ENCODE data around the gene AGFG2. TPM values are rescaled to one million over a fixed set of nuclear protein-coding genes. Genes with fewer than 3 reads are reported as not detected.

AGFG2 gene
- total and polyA plus RNA-seq, 2 of the 4 experiments (the other 2 are of a cell fraction) = 3.0 to 10.0 TPM

DNA sequence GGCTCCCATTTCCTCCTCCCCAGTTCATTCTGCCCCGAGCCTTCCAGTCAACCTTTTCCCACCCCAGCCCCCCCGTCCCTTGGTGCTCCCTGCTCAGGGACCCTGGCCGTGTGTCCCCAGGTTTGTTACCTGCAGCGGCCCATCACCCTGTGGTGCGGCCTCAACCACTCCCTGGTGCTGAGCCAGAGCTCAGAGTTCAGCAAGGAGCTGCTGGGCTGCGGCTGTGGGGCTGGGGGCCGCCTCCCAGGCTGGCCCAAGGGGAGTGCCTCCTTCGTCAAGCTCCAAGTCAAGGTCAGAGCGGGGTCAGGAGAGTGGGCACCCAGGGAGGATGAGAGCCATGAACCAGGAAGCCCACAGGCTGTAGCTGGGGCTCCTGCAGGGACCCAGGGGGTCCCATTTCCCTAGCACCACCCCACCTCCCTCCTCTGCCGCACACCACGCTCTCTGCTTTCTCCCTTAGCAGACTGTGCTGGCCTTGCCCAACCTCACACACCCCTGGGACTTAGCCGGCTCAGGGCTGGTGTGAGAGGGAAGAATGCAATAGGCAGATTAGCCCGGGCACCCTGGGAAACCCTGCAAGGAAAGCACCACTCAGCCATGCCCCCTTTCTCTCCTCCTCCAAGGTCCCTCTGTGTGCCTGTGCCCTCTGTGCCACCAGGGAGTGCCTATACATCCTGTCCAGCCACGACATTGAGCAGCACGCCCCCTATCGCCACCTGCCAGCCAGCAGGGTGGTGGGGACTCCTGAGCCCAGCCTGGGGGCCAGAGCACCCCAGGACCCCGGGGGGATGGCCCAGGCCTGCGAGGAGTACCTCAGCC, 61.1 kb downstream of the AGFG2 start:
- intact Hi-C loops (cut with micrococcal nuclease) = loop anchor here (5.0 kb wide), 1 partner anchor 92 kb away; the partner anchor contains the start of gene GIGYF1
- H3K18ac ChIP-seq (ENCODE audit: low read depth, low read length) = no peak overlapping the region
- no peak overlapping the region for H2BK120ac ChIP-seq (ENCODE audit: low read depth, low read length)
- no peak overlapping the region for H3K4ac ChIP-seq (ENCODE audit: low read depth, low read length)
- H3K14ac ChIP-seq (replicated peaks; ENCODE audit: low read depth, low read length) = no peak overlapping the region
- no peak overlapping the region for H3K27ac ChIP-seq (ENCODE audit: insufficient read depth, low read length)
- H3K79me1 ChIP-seq (ENCODE audit: low read depth in 1 of 2, low read length in 2 of 2) = peaks cover 0 to 35% of the 10 kb centered on the region in 2 experiments; a peak in 2 of 4 replicates
- no peaks in the 10 kb centered on the region for H3K9me3 ChIP-seq (ENCODE audit: control insufficient read depth, insufficient read depth, low read length)
- H2BK15ac ChIP-seq (ENCODE audit: low read depth, low read length) = no peak overlapping the region
- H3K23ac ChIP-seq (ENCODE audit: low read depth, low read length) = no peak overlapping the region
- H4K8ac ChIP-seq (ENCODE audit: low read depth in 2 of 2, low read length in 2 of 2) = no peak overlapping the region
- H2AFZ ChIP-seq (replicated peaks; ENCODE audit: low read length, poor library complexity) = no peak overlapping the region
- 80% methylated on average over 3 of the region's 18 CpGs; no CpG with 5 or more reads in 1 of the 2 experiments for WGBS, 2 experiments (ENCODE audit: extremely low coverage in 2 of 2, insufficient read length in 1 of 2)
- no peaks in the 10 kb centered on the region for H3K27me3 ChIP-seq (ENCODE audit: control insufficient read depth, insufficient read depth, low read length)
- no peak overlapping the region for H2BK5ac ChIP-seq (ENCODE audit: low read depth, low read length, poor library complexity, severe bottlenecking)
- H4K20me1 ChIP-seq (ENCODE audit: insufficient read depth, low read length) = no peaks in the 10 kb centered on the region
- H4K91ac ChIP-seq (ENCODE audit: insufficient read depth, low read depth, low read length) = no peak overlapping the region
- no peak overlapping the region for H3K4me2 ChIP-seq (ENCODE audit: low read depth, low read length)
- BruUV-seq (replicated peaks) = no TSS peak
- peaks cover 9% of the 10 kb centered on the region for H3K4me1 ChIP-seq (ENCODE audit: control insufficient read depth, insufficient read depth, low read length)
- no peak overlapping the region for H3K9ac ChIP-seq (ENCODE audit: low read depth, low read length)
- dilution Hi-C loops (cut with HindIII; ENCODE audit: low sequenced_read_pairs, unreplicated experiment) = no loop called here
- H2BK20ac ChIP-seq (ENCODE audit: low read depth, low read length) = no peak overlapping the region
- no peak overlapping the region for H2AK9ac ChIP-seq (replicated peaks; ENCODE audit: low read depth, low read length, poor library complexity)
- POLR2A ChIA-PET (ENCODE audit: unreplicated experiment) = no interaction called here
- H3K4me3 ChIP-seq (ENCODE audit: insufficient read depth, low read depth, low read length) = no peak overlapping the region
- no peaks in the 10 kb centered on the region for H3K9me1 ChIP-seq (ENCODE audit: insufficient read depth, low read length)
- H3K56ac ChIP-seq (ENCODE audit: extremely low read depth, insufficient read depth, low read length) = no peak overlapping the region
- CTCF ChIA-PET = no interaction called here
- H2AK5ac ChIP-seq (ENCODE audit: low read depth, low read length) = no peak overlapping the region
- in situ Hi-C loops (cut with MboI; ENCODE audit: low sequenced_read_pairs) = loop anchor here (25.0 kb wide), 1 partner anchor 262 kb away; the partner anchor contains the start of genes SLC12A9 and TRIP6
- H4K5ac ChIP-seq (ENCODE audit: low read depth, low read length) = no peak overlapping the region
- DNase-seq (no peak), ATAC-seq (ENCODE audit: low read depth) (no peak)
- peaks cover 3% of the 10 kb centered on the region for H3K36me3 ChIP-seq (ENCODE audit: control insufficient read depth, insufficient read depth, low read length)
- TF ChIP-seq CEBPB (IDR thresholded peaks at IDR 0.05; ENCODE audit: low read depth, low read length) = no peak
- TF ChIP-seq FOS (IDR thresholded peaks at IDR 0.05; ENCODE audit: low read depth, low read length) = no peak
- TF ChIP-seq, protein P1, sequence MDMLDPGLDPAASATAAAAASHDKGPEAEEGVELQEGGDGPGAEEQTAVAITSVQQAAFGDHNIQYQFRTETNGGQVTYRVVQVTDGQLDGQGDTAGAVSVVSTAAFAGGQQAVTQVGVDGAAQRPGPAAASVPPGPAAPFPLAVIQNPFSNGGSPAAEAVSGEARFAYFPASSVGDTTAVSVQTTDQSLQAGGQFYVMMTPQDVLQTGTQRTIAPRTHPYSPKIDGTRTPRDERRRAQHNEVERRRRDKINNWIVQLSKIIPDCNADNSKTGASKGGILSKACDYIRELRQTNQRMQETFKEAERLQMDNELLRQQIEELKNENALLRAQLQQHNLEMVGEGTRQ (IDR thresholded peaks at IDR 0.05; ENCODE audit: low read depth, low read length) = no peak
- TF ChIP-seq RAD21 (IDR thresholded peaks at IDR 0.05; ENCODE audit: low read length) = no peak
- TF ChIP-seq MAZ (IDR thresholded peaks at IDR 0.05; ENCODE audit: borderline replicate concordance, low read depth, low read length) = no peak
- TF ChIP-seq SMC3 (IDR thresholded peaks at IDR 0.05; ENCODE audit: low read depth, low read length) = no peak
- TF ChIP-seq POLR2A (IDR thresholded peaks at IDR 0.05; ENCODE audit: low read depth, low read length) = no peak
- TF ChIP-seq CHD1 (IDR thresholded peaks at IDR 0.05; ENCODE audit: low read depth, low read length) = no peak
- TF ChIP-seq MAFK (IDR thresholded peaks at IDR 0.05; ENCODE audit: low read depth, low read length) = no peak
- TF ChIP-seq, protein P2, sequence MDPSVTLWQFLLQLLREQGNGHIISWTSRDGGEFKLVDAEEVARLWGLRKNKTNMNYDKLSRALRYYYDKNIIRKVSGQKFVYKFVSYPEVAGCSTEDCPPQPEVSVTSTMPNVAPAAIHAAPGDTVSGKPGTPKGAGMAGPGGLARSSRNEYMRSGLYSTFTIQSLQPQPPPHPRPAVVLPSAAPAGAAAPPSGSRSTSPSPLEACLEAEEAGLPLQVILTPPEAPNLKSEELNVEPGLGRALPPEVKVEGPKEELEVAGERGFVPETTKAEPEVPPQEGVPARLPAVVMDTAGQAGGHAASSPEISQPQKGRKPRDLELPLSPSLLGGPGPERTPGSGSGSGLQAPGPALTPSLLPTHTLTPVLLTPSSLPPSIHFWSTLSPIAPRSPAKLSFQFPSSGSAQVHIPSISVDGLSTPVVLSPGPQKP (IDR thresholded peaks at IDR 0.05; ENCODE audit: borderline replicate concordance, low read depth, low read length) = no peak
- TF ChIP-seq RFX5 (IDR thresholded peaks at IDR 0.05; ENCODE audit: low read depth, low read length) = no peak
- TF ChIP-seq RCOR1 (IDR thresholded peaks at IDR 0.05; ENCODE audit: insufficient replicate concordance, low read length) = no peak
- TF ChIP-seq NFE2L2 (IDR thresholded peaks at IDR 0.05; ENCODE audit: low read depth, low read length) = no peak
- no peak for TF ChIP-seq BHLHE40 (IDR thresholded peaks at IDR 0.05; ENCODE audit: low read depth, low read length)
- no peak for TF ChIP-seq MXI1 (IDR thresholded peaks at IDR 0.05; ENCODE audit: borderline replicate concordance, low read depth, low read length)
